Measurements from ENCODE around the gene TMEM45A. TPM values are rescaled to one million over a fixed set of nuclear protein-coding genes. Genes with fewer than 3 reads are reported as not detected.
"Not testable (repeated sequence)": the region's sequence is repeated elsewhere in the genome, so short reads cannot be mapped to it uniquely, and the experiment has no call there.

Gene TMEM45A
- polyA plus RNA-seq (2012; ENCODE audit: insufficient read depth, insufficient read length) = not detected

- no peak within 1 kb of the TSS for H3K4me3 ChIP-seq (ENCODE audit: low read length)
- DNase-seq (ENCODE audit: low read depth, low spot score) = no peak
These were observed at the start of gene TMEM45A for GRCh38 chr3:100492059-100493006. Gene TMEM45A, plus strand, starts transcription at chr3:100492619. Its CDS starts 62,593 bp downstream, at chr3:100555212.

- DNase-seq (ENCODE audit: low read depth, low spot score) = no peak
- H3K4me3 ChIP-seq (ENCODE audit: low read length) = no peak overlapping the region
These were observed 48.7 kb upstream of the TMEM45A start for GRCh38 chr3:100443690-100444089.

DNA sequence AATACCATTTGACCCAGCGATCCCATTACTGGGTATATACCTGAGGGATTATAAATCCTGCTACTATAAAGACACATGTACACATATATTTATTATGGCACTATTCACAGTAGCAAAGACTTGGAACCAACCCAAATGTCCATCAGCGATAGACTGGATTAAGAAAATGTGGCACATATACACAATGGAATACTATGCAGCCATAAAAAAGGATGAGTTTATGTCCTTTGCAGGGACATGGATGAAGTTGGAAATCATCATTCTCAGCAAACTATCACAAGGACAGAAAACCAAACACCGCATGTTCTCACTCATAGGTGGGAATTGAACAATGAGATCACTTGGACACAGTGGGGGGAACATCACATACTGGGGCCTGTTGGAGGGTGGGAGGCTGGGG lies 45.4 kb upstream of the TMEM45A start:
- not testable (repeated sequence) for DNase-seq (ENCODE audit: low read depth, low spot score); H3K4me3 ChIP-seq (ENCODE audit: low read length)

DNA sequence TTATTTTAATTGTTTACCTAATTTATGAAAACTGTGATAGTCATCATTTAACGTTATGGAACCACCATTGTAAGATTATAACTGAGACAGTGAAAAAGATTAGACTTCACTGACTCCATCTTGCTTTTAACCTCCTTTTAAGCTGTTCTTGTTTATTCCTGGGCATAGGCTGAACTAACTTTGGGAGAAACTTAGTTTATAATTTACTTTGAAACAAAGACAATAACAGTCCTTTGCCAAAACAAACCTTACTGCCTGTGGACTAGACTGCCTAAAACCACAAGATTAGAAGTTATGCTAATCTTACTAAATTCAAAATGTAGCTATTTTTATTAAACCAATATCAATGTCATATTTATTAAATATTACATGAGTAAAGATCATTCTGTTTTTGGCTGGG lies 44.3 kb upstream of the TMEM45A start:
- DNase-seq (ENCODE audit: low read depth, low spot score) = no peak
- no peak overlapping the region for H3K4me3 ChIP-seq (ENCODE audit: low read length)

- DNase-seq (ENCODE audit: low read depth, low spot score) = no peak
- H3K4me3 ChIP-seq (ENCODE audit: low read length) = no peak overlapping the region
These were observed 43.2 kb upstream of the TMEM45A start for GRCh38 chr3:100449214-100449613.

DNA sequence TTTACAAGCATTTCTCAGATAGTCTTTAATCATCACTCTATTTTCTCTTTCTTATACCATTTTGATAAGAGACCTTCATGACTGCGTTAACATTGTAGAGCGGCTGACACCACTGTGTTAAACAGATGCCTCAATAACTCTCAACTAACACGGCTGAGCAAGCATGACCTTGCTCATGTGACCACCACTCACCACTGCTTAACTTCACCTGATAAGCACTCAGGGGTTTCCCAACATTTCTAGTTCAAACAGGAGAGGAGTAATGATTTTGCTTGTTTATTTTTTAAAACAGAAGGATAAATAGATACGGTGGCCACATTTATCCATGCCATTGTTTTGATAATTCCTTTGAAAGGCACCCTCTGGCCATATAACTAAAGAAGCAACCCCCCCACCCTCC lies 37.7 kb upstream of the TMEM45A start:
- DNase-seq (ENCODE audit: low read depth, low spot score) = no peak

DNA sequence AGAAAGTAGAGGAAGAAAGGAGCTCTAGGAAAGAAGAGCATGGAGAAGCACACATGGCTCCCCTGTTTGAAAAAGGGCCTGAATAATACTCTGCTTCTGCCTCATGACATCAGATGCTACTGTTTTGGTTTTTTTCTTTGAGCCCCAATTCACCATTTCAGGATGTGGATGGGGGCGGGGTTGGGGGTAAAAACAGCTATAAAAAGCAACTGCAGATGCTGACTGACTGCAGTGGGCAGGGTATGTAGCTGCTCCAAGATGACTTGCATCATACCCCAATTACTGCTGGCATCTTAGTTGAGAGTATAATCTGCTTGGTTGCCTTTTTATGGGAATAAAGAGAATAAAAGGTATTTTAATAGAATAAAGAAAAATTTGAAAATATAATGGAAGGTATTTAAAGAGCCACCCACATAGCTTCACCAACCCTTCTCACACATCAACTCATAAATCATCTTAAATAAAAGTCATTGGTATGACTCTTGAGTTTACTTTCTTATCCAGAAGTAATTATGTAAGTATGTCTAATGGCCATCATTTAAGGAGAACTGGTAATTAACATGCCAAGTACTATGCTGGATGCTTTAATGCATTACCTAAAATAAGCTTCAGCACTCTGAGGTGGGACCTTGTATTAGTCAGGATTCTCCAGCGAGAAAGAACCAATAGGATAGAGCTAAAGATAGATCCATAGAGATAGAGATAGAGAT lies 36.4 kb upstream of the TMEM45A start:
- no peak overlapping the region for H3K4me3 ChIP-seq (ENCODE audit: low read length)
- DNase-seq (ENCODE audit: low read depth, low spot score) = peak; percentile 14

More for the DNA sequence above, 37.7 kb upstream of the TMEM45A start:
- no peak overlapping the region for H3K4me3 ChIP-seq (ENCODE audit: low read length)

- DNase-seq (ENCODE audit: low read depth, low spot score) = no peak
These were observed 35.7 kb upstream of the TMEM45A start for GRCh38 chr3:100456745-100457144.

GRCh38 chr3:100457811-100458210 lies 34.6 kb upstream of the TMEM45A start:
- no peak for DNase-seq (ENCODE audit: low read depth, low spot score)
- no peak overlapping the region for H3K4me3 ChIP-seq (ENCODE audit: low read length)

More at GRCh38 chr3:100456745-100457144, 35.7 kb upstream of the TMEM45A start:
- H3K4me3 ChIP-seq (ENCODE audit: low read length) = no peak overlapping the region

- H3K4me3 ChIP-seq (ENCODE audit: low read length) = no peak overlapping the region
- DNase-seq (ENCODE audit: low read depth, low spot score) = no peak
These were observed 33.6 kb upstream of the TMEM45A start for GRCh38 chr3:100458814-100459213.

DNA sequence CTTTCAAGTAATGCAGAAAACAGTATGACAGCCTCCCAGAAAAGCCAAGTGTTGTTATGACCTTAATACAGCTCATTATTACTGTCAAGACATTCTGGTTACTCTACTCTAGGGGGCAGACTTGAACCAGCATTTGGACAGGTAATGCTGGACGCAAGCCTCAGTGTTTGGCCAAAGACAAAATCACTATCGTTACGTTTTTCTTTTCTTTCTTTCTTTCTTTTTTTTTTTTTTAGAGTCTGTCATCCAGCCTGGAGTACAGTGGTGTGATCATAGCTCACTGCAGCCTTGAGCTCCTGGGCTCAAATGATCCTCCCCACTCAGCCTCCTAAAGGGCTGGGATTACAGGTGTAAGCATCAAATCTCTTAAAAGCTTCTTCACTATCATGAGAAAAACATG lies 29.4 kb upstream of the TMEM45A start:
- H3K4me3 ChIP-seq (ENCODE audit: low read length) = no peak overlapping the region
- peak; percentile 27 for DNase-seq (ENCODE audit: low read depth, low spot score)

DNA sequence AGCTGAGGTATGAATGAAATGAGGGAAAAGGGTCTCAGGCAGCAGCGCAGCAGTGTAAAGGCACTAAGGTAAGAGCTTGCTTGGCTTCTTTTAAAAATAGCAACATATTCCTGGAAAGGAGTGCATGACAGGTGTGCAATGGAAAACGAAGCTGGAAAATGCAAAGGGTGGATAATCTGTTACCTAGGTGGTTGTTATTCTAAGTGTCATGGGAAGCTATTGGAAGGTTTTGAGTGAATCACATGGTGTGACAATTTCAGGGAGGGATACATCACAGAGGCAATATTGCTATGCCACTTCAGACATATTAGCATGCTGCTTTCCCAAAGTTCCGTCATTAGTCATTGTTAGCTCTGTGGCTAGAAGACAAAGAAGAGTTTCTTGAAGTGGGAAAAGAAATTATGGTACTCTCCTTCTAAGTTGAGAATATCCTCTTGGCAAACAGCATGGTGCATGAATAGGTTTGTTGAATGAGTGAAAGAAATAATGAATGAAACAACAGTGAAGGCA lies 28.7 kb upstream of the TMEM45A start:
- DNase-seq (ENCODE audit: low read depth, low spot score) = no peak
- no peak overlapping the region for H3K4me3 ChIP-seq (ENCODE audit: low read length)

DNA sequence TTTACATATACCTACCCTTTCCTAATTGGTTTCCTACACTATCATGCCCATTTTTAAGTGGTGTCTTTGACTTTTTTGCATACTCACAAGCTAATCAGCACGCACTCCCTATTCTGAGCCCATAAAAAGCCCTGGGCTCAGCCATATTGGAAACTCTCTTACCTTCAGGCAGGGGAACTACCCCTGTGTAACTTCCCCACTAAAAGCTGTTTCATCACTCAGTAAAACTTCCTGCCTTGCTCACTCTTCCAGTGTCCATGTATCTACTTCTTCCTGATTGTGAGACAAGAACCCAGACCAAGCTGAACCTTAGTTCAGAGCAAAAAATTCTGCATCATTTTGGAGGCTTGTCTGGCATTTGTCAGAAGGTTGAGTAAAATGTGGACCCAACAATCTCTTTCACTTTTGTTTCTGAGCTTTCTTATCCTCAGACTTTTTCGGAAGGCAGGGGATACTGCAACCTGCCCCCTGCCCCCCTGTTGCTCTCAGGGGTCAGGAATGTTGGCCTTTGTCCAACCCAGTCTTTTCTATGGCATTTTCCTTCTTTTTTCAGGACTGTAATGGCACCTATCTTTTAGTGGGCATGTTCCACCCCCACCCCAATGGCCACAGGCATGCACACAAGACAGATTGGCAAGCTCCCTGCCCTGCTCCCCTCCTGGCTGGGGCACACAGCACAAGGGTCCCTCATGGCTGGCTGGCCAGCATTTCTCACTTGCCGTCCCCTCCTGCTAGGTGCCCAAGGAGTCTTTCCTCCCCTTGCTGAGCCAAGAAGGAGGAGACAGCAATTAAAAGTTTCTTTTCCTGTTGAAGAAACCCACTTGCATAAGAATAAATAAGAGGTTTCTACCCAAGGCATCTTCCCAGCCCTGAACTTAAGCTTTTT lies 26.3 kb upstream of the TMEM45A start:
- no peak for DNase-seq (ENCODE audit: low read depth, low spot score)

GRCh38 chr3:100467133-100467532 lies 25.3 kb upstream of the TMEM45A start:
- H3K4me3 ChIP-seq (ENCODE audit: low read length) = no peak overlapping the region
- DNase-seq (ENCODE audit: low read depth, low spot score) = no peak

More for the DNA sequence above, 26.3 kb upstream of the TMEM45A start:
- H3K4me3 ChIP-seq (ENCODE audit: low read length) = no peak overlapping the region

- no peak overlapping the region for H3K4me3 ChIP-seq (ENCODE audit: low read length)
- no peak for DNase-seq (ENCODE audit: low read depth, low spot score)
These were observed 23.7 kb upstream of the TMEM45A start for GRCh38 chr3:100468676-100469075.

DNA sequence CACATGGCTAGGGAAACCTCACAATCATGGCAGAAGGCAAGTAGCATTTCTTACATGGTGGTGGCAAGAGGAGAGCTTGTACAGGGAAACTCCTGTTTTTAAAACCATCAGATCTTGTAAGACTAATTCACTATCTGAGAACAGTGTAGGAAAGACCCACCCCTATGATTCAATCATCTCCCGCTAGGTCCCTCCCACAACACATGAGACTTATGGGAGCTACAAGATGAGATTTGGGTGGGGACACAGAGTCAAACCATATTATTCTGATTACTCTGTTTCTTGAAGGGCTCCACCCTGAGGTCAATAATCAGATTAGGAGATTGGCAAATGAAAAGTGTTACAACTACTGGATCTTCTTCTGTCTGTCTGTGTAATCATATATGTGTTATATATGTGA lies 21.5 kb upstream of the TMEM45A start:
- no peak overlapping the region for H3K4me3 ChIP-seq (ENCODE audit: low read length)
- no peak for DNase-seq (ENCODE audit: low read depth, low spot score)

GRCh38 chr3:100471444-100471843 lies 21.0 kb upstream of the TMEM45A start:
- no peak for DNase-seq (ENCODE audit: low read depth, low spot score)
- H3K4me3 ChIP-seq (ENCODE audit: low read length) = no peak overlapping the region

DNA sequence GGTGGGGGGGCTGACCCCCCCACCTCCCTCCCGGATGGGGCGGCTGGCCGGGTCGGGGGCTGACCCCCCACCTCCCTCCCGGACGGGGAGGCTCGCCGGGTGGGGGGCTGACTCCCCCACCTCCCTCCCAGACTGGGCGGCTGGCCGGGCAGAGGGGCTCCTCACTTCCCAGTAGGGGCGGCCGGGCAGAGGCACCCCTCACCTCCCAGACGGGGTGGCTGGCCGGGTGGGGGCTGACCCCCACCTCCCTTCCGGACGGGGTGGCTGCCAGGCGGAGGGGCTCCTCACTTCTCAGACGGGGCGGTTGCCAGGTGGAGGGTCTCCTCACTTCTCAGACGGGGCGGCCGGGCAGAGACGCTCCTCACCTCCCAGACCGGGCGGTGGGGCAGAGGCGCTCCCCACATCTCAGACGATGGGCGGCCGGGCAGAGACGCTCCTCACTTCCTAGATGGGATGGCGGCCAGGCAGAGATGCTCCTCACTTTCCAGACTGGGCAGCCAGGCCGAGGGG lies 14.5 kb upstream of the TMEM45A start:
- H3K4me3 ChIP-seq (ENCODE audit: low read length); DNase-seq (ENCODE audit: low read depth, low spot score): not testable (repeated sequence)

DNA sequence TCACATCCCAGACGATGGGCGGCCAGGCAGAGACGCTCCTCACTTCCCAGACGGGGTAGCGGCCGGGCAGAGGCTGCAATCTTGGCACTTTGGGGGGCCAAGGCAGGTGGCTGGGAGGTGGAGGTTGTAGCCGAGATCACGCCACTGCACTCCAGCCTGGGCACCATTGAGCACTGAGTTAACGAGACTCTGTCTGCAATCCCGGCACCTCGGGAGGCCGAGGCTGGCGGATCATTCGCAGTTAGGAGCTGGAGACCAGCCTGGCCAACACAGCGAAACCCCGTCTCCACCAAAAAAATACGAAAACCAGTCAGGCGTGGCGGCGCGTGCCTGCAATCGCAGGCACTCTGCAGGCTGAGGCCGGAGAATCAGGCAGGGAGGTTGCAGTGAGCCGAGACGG lies 13.9 kb upstream of the TMEM45A start:
- DNase-seq (ENCODE audit: low read depth, low spot score); H3K4me3 ChIP-seq (ENCODE audit: low read length): not testable (repeated sequence)
